ENCODE data around the gene ADGRF3. TPM values are rescaled to one million over a fixed set of nuclear protein-coding genes. Genes with fewer than 3 reads are reported as not detected.

The ADGRF3 gene
- polyA plus RNA-seq, 1 of the 3 experiments (the other 2 are of a cell fraction), result 0.31 TPM

- TF ChIP-seq, protein P1, sequence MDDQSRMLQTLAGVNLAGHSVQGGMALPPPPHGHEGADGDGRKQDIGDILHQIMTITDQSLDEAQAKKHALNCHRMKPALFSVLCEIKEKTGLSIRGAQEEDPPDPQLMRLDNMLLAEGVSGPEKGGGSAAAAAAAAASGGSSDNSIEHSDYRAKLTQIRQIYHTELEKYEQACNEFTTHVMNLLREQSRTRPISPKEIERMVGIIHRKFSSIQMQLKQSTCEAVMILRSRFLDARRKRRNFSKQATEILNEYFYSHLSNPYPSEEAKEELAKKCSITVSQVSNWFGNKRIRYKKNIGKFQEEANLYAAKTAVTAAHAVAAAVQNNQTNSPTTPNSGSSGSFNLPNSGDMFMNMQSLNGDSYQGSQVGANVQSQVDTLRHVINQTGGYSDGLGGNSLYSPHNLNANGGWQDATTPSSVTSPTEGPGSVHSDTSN (IDR thresholded peaks at IDR 0.05), result no peak
- no peak for TF ChIP-seq RFX5 (IDR thresholded peaks at IDR 0.05; ENCODE audit: low read length)
Observed at GRCh38 chr2:26394694-26395093, 48.1 kb upstream of the ADGRF3 start (continued).

- Histone ChIP-seq H3K4me3 (ENCODE audit: low read depth in 2 of 2, low read length in 1 of 2) (no peak overlapping the region), H3K9me3 (no peaks in the 10 kb centered on the region), H4K20me1 (ENCODE audit: insufficient read depth) (no peaks in the 10 kb centered on the region), H3K27ac (ENCODE audit: low read depth in 2 of 2, low read length in 1 of 2) (no peak overlapping the region), H3K27me3 (ENCODE audit: insufficient read depth) (no peaks in the 10 kb centered on the region), H3K4me2 (no peak overlapping the region), H3K9ac (no peak overlapping the region), H3K9me2 (no peaks in the 10 kb centered on the region), H3F3A (replicated peaks; ENCODE audit: insufficient read depth) (no peaks in the 10 kb centered on the region), H3K36me3 (replicated peaks in 1 of 2; ENCODE audit: control insufficient read depth in 1 of 2, insufficient read depth in 2 of 2, low read length in 1 of 2) (peaks cover 54 to 83% of the 10 kb centered on the region in 2 experiments), H2AFZ (ENCODE audit: low read depth) (no peak overlapping the region), H3K4me1 (ENCODE audit: control insufficient read depth in 1 of 2, insufficient read depth in 2 of 2, low read depth in 1 of 2, low read length in 1 of 2) (no peaks in the 10 kb centered on the region; a peak in 1 of 4 replicates), H3K79me2 (ENCODE audit: insufficient read depth) (no peaks in the 10 kb centered on the region)
- 95% methylated on average over 4 of the region's 4 CpGs for WGBS (ENCODE audit: low lambda C conversion rate)
- CTCF ChIA-PET, result interaction anchor here (0.6 kb wide), 1 partner anchor 445 kb away, joined by 3 read pairs; no protein-coding TSS in a partner anchor
- DNase-seq, result no peak
- POLR2A ChIA-PET, result no interaction called here
- TF ChIP-seq FOXM1 (IDR thresholded peaks at IDR 0.05; ENCODE audit: low read depth) (no peak), EZH2phosphoT487 (IDR thresholded peaks at IDR 0.05; ENCODE audit: borderline replicate concordance, low read depth) (no peak), TCF12 (IDR thresholded peaks at IDR 0.05) (no peak), TEAD4 (IDR thresholded peaks at IDR 0.05; ENCODE audit: borderline replicate concordance, insufficient read depth) (no peak), MEF2A (IDR thresholded peaks at IDR 0.05; ENCODE audit: borderline replicate concordance, low read depth) (no peak), YY1 (IDR thresholded peaks at IDR 0.05; ENCODE audit: low read depth) (no peak), POLR2AphosphoS5 (IDR thresholded peaks at IDR 0.05; ENCODE audit: low read depth, low read length) (no peak), ELF1 (IDR thresholded peaks at IDR 0.05) (no peak), REST (IDR thresholded peaks at IDR 0.05; ENCODE audit: low read depth, low read length) (no peak), USF2 (IDR thresholded peaks at IDR 0.05; ENCODE audit: borderline replicate concordance, low read depth, low read length) (no peak), GABPA (IDR thresholded peaks at IDR 0.05; ENCODE audit: low read depth) (no peak), TAF1 (IDR thresholded peaks at IDR 0.05; ENCODE audit: borderline replicate concordance, low read depth, low read length) (no peak), RCOR1 (IDR thresholded peaks at IDR 0.05; ENCODE audit: low read length) (no peak), FOXJ3 (CRISPR knock-in tag; IDR thresholded peaks at IDR 0.05) (no peak), RAD21 (IDR thresholded peaks at IDR 0.05; ENCODE audit: low read length) (no peak)
- TF ChIP-seq, protein P2, sequence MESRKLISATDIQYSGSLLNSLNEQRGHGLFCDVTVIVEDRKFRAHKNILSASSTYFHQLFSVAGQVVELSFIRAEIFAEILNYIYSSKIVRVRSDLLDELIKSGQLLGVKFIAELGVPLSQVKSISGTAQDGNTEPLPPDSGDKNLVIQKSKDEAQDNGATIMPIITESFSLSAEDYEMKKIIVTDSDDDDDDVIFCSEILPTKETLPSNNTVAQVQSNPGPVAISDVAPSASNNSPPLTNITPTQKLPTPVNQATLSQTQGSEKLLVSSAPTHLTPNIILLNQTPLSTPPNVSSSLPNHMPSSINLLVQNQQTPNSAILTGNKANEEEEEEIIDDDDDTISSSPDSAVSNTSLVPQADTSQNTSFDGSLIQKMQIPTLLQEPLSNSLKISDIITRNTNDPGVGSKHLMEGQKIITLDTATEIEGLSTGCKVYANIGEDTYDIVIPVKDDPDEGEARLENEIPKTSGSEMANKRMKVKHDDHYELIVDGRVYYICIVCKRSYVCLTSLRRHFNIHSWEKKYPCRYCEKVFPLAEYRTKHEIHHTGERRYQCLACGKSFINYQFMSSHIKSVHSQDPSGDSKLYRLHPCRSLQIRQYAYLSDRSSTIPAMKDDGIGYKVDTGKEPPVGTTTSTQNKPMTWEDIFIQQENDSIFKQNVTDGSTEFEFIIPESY (IDR thresholded peaks at IDR 0.05; ENCODE audit: borderline replicate concordance, low read depth), result no peak
- TF ChIP-seq, protein P1 (IDR thresholded peaks at IDR 0.05), result no peak
Observed at GRCh38 chr2:26387189-26387588, 40.6 kb upstream of the ADGRF3 start.

All from SK-N-SH (cell line).